Kidney glomerular epithelial cell (primary cell): Measurements from ENCODE around the gene SIX3.

Experiments used
- DNase-seq: peaks from one replicate; lab custom pipeline; 2025; lab: John Stamatoyannopoulos, UW

The SIX3 gene

DNA sequence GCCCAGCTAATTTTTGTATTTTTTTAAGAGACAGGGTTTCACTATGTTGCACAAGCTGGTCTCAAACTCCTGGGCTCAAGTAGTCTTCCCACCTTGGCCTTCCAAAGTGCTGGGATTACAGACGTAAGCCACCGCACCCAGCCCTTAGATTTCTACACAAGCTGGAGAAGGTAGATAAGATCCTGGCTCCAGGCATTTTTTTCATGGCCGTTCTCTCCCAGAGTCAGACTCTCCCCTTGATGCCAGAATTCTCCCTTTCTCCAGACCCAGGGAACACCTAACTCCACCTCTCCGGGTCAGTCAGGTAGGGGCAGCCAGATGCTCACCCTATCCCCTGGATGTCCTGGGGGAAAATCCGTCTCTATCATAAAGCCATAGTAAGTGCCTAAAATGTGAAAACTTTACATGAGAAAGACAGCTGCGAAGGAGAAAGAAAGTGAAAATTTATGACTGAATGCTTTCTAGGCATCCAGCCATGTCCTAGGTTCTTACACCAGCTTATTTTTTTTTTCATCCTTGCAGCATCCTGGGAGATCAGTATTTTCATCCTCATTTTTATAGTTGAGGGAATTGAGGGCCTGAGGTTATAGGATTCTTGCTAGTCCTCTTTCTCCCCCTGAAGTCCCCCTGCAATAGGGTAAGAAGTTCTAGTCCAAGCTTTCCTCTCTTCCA lies 16.3 kb downstream of the SIX3 start:
- no peak for DNase-seq

DNA sequence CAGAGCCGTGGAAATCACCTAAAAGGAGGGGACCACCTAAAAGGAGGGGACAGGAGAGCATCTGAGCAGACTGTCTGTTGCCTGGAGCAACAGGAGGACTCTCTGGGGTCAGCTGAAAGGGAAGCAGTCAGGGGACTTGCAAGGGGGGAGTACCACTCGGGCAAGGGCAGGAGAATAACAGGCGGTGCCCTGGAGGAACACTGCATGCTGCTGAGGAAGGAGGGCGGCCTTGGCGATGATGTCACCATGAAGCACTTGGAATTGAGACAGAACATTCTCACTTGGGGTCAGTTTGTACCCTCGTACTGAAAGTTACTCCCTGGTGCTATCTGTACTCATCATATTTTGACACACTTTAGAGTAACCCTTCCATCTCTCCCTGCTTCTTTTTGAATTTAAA lies 18.4 kb downstream of the SIX3 start:
- no peak for DNase-seq

DNA sequence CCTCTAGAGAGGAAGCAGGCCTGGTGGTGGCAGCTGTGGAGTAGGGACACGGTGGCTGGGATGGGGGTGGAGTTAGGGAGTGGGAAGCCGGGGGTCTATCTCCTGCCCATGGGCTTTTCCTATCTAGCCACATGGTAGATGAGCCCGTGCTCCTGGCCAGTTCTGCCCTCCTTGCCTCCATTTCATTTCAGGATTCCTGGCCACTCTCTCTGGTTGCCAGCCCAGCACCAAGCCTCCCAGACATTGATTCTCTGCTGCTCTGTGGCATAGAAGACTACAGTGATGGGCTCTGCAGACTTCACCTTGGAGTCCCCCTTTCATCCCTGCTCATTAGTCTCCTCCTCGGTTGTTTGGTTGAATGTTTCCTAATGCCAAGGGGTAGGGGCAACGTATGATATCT lies 19.4 kb downstream of the SIX3 start:
- DNase-seq: no peak

DNA sequence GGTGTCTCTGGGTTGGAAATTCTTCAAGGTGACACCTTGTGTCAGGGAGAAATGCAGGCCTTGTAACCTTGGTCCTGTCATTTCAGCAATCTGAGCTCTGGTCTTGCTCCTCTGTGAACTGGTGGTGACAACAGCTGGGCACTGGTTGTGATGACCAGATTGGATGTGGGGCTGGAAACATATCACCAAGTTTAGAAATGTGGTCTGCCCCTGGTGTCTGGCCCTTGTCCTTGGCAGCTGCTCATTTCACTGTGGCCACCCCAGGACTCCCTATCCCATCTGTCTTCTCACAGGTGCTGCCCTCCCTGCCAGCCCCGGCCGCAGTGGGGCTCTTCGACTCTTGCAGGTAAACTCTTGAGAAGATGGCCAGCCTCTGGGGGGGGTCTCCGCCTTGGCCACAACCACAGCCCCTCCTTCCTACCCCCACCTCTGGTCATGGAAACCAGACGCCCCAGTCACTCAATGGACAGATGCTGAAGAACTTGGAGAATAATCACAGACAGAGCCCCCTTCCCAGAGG lies 20.7 kb downstream of the SIX3 start:
- DNase-seq: no peak

DNA sequence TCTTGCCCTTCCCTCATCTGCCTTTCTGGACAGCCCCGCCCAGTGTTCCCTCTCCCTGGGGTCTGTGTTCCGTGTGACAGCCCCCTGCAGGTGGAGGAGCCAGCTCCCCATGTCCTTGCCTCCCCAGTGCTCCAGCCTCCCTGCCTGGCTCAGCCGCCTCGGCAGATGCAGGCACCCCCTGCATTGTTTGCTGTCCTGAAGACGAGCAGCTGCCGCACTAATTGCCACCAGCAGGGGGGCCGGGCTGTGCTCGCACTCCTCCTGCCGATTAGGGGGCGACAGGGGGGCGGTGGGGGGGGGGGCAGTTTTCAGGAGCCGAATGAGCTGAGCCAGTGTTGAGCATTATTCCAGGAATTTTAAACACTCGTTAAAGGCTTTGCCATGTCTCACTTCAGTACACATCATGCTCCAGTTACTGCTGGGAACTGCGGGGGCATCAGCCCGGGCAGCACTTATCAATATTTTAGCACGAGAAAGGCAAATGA lies 23.3 kb downstream of the SIX3 start:
- peak; percentile 32 for DNase-seq

DNA sequence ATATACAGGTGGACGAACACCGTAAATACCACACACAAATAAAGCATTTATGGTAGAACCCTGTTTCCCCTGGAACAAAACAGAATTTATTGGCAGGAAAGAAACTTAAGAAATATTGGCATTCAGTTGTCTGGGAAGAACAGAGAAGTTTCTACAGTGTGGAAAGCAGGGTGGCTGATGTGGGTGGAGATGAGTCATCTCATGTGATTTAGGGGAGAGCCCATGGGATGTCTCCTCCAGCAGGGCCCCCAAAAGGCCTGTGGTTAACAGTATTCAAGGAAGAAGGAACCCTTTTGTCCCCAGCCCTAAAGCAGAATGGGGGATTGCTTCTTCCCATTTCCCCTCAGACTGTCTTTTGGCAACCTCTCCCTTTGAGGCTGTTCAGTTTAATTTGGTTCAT lies 24.2 kb downstream of the SIX3 start:
- no peak for DNase-seq

DNA sequence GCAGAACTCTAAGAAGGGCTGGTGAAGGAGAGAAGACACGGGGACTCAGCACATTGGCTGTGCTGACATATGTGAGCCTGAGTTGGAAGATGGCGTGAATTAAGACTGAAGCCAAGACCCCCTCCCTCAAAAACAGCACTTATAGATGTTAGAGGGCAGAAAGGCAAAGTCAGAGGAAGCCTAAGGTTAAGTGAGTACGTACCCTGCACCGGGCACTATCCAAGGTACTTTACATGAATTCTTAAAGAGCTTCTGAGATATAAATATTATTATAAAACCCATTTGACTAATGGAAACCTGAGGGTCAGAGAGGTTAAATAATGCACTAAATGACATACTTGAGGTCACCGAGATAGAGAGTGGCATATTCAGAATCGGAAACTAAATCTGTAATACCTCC lies 25.6 kb downstream of the SIX3 start:
- DNase-seq: no peak

DNA sequence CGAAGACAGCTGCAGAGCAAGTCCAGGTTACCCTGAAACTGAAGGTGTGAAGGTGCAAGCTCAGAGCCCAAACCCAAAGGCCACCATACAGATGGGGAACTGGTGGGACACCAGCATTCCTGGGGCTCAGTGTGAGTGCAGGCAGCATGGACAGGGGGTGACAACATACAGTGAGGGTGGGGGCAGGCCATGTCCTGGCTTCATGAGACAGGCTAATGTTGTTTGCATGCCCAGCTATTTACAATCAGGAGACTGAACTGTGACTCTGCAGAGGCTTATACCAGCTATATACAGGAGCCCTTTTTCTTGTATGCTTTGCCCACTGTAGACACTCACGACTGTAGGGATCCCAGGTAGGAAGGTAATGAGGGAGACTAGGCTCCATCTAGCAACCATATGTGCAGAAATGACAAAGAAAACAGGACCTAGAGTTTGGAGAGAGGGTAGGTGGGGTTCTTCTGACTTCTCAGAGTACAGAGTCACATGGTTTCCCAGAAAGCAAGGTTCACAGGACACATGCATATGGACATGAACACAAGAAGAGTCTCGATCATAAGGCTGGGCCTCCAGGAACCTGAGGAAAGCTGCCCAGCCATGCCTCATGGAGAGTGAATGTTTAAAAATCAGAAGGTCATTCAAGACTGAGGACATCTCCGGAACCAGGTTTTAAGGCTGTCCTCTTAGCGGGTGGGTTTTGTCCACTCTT lies 26.4 kb downstream of the SIX3 start:
- DNase-seq: no peak

DNA sequence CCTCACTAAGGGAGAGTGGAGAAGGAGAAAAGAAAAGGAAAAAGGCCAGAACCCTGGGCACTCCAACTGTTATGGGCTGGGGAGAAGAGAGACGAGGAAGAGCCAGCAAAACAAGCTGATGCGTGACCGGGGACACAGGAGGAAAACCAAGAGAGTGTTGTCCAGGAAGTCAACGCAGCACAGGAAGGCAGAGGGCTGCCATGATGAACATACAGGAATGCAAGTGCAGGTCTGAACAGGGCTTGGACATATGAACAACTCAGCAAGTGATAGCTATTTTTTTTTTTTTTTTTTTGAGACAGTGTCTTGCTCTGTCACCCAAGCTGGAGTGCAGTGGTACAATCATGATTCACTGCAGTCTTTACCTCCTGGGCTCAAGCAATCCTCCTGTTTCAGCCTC lies 28.4 kb downstream of the SIX3 start:
- DNase-seq: no peak

DNA sequence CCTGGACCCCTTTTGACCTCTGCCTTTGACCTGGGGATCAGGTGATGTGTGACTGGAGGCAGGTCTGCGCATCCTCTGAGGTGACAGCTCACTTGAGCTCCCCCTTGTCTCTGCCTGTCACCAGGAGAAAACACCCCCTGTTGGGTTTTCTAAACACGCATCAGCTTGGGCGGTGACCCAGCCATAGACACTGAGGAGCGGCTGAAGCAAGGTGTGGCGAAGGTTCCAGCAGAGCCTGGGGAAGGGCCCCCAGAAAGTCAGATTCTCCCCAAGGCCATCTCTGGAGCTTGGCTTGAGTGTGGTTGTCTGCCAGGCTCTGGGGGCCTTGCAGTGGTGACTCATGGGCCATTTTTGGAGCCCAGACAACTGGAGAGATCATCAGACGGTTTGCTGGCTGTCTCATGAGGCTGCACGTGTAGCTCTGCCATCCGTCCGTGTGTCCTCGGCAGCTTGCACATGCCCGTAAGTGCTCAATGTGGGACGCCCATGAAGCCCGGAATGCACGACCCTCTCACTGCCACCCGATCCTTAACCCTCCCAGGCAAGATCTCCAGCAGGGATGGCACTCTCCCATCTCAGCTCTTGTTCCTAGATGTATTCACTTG lies 29.4 kb downstream of the SIX3 start:
- no peak for DNase-seq

DNA sequence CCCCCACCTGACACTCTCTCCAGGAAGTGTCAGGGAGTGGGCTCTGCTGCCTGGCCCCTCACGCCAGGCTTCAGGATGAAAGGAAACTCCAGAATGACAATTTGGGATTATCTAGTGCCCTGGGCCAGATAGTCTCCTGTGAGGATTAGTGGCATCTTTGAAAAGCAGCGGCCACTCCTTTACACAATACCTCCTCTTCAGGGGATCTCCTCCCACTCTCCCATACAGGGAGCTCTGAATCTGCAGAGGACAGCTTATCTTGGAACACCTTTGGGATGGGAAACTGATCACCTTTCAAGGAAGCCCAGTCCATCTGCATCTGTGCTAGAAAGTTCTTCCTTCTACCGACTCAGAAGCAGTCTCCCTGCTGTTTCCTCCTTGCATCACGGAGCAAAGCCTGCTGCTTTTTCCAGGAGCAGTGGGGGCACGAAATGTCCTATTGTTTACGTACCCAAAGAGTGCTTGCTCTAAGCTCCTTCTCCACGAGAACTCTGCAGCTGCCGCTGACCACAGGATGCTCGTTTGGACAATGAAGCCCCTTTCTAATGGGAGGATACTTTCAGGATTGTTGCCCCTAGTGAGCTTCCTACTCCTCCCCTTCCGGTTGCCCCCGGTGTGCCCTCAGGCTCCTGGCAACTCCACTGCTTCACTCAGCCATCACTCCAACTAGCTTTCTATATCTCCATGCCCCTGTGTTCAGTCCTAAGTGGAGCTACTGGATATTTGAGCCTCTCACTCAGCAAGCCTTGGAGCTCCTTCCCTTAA lies 31.5 kb downstream of the SIX3 start:
- DNase-seq: no peak

DNA sequence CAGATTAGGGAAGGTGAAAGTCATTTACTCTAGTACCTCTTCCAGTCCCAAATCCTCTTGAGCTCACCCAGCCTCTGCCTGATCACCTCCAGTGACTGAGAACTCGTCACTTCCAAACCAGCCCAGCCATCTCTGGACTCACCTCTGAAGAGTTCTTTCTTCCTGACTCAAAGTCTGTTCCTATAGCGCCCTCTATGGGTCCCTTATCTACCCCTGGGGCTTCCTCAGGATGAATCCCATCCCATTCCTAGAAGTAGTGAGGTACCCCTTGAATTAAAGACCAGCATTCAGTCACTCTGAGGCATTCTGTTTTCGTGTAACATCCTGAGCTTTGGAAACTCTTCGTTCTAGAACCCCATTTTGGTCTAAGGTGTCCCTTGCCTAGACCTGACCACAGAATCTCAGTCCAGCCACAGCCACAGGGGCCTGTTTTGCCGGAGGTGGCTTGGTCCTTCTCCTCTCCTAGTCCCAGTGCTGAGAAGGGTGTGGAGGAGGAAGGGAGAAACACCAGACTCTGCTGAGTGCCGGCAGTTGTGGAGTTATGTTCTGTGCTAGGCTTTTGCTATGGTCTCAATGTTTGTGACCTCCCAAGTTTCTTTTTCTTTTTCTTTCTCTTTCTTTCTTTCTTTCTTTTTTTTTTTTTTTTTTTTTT lies 32.7 kb downstream of the SIX3 start:
- no peak for DNase-seq

DNA sequence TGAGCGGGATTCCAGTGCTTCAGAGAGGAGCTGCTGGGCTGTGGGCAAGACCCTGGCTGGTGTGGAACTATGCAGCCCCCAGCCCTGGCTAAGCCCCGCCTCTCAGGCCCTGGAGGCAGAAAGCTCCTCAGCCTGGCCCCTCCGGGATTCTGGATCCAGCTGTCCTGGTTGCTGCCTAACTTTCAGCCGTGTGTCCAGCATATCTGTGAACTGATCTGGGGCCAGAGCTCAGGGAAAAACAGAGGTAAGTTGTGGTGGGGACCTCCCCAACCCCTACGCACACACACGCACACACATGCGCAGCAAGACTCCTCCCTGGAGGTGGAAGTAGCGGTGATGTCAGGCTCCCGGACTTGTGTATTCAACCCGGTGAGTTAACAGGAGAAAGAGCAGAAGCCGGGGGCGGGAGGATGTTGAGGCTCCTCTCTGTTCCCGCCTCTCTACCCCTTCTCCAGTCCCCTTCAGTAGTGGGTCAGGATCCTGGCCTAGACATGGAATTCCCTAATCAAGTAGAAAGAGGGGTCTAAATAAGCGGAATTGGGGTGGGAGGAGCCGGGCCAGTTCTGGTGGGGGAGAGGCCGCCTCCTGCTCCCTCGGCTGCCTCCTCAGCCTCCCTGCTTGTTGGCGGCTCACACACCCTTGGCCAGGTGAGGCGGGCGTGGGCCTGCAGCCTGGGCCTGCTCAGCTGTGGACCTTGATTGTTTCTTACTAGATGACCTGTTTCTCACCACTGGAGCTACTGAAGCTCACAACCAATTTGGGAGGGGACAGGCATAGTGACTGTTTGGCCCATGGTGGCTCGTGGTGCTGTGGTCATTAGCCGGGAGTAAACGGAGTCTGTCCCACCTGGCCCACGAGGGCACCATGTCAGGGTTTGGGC lies 34.3 kb downstream of the SIX3 start:
- no peak for DNase-seq

DNA sequence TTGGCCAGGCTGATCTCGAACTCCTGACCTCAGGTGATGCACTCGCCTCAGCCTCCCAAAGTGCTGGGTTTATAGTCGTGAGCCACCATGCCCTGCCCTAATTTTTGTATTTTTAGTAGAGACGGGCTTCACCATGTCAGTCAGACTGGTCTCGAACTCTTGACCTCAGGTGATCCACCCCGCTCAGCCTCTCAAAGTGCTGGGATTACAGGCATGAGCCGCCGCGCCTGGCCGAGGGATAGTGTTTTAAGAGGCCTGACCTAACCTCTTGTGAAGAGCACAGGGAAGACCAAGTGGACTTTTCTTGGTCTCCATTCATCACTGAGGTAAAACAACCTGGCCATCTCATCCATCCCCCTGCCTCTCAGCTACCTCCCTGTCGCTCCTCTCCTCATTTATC lies 38.1 kb downstream of the SIX3 start:
- no peak for DNase-seq

DNA sequence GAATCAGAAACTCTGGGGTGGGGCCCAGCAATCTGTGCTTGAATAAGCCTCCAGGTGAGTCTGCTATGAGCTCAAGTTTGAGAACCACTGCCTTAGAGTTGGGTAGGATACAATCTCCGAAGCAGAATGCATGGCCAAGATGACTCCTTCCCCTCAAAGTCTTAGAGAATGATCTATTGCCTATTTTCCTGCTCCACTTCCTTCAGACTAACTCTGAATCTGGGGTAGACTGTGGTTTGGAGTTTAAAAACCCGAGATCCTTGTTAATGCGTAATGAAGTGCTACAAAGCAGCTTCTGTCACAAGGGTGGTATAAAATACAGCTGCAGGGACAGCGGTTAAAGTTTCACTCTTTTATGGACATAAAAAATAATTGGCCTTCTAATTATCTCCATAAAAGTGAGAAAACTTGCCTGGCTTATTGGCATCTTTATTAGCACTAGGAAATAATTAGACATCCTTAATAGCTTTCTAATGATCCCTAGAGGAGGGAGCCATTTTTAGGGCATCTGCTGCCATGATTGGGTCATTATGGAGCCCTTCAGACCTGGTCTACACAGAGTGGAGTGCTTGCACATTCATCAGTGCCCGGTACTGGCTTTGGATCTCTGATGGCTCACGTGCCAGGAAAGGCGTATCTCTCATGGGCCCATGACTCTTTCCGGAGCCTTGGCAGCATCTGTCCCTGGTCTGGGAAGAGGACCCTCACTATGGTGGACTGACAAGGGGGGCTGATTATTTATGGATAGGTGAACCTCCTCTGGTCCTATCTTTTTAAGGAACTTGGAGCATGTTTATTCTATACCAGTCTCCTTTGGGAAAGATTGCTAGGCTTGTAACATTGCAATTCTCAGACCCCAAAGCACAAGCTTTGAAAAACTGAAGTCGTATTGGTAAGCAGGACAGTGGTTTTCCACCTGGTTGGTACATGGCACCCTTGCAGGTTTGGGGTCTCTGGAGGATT lies 39.5 kb downstream of the SIX3 start:
- DNase-seq: no peak

DNA sequence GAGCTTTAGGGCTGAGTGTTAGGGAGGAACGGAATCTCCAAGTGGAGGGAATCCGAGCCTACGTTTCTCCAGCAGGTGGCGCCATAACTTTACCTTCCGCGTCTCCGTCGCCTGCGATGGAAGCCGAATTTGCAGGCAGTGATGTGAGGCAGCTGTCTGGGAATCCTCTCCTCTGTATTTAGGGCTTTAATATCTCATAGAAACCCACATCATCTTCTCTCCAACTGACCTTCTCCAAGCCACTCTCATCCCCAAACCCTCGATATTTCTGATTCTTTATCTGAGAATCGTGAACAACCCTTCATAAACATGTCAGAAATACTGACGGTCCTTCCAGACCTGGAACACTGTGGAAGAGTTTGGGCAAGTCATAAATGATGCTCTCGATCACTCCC lies 40.2 kb downstream of the SIX3 start:
- peak; percentile 81 for DNase-seq

DNA sequence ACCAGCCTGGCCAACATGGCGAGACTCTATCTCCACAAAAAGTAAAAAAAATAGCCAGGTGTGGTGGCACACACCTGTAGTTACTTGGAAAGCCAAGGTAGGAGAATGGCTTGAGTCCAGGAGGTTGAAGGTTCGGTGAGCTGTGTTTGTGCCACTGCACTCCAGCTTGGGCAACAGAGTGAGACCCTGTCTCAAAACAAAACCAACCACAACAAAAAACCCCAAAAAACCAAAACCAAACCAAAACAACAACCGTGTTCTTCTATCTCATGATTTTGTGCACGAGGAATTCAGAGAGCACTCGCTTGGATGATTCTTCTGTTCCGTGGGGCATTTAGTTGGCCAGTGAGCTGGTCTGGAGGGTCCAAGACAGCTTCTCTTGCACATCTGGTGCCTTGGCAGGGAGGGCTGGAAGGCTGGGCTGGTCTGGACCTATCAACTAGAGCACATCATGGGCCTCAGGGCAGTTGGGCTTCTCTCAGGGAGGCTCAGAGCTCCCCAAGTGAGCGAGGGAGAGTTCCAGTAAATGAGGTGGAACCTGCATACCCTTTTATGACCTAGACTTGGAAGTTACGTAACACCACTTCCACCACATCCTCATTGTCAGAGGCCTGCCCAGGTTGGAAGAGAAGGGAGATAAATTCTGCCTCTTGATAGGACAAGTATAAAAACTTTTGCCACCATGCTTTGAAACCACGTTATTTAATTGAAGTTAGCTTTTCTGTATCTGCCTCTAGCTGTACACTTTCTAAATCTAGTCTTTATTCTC lies 42.5 kb downstream of the SIX3 start:
- no peak for DNase-seq

DNA sequence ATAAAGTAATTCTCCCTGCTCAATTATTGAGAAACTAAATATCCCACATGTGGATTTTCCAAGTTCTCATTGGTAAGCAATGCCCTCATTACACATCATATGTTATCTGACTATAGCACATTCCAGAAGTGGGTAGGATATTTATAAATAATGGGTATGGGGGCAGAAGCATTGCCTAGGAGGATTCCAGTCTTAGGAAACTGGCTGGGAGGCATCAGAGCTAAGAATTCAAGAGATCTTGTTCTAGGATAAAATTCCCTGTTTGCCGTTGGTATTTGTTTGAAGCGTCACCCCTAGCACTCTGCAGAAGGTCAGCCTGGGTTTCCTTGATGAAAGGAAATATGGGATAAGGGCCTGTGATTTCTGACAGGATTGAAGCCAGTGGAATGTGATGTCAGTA lies 47.7 kb downstream of the SIX3 start:
- DNase-seq: no peak

DNA sequence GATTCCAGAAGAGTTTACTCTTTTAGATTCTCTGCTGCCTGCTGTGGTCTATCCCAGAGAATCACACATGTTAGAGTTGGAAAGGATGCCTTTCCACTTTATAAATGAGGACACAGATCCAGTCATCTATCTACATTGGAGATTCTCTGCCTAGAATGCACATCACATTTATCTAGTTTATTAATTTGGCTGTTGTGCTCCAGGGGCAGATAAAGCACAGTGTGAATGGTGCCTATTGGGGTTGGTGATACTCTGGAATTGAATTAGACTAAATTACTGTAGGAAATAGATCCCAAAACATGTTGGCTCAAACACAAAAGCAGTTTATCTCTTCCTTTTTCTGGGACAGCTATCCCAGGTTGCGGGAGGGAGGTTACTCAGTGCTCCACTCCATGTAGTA lies 52.9 kb downstream of the SIX3 start:
- DNase-seq: no peak
